Posterior vena cava (tissue), 2 donors: ENCODE data around the gene CLHC1. TPM values are rescaled to one million over a fixed set of nuclear protein-coding genes. Genes with fewer than 3 reads are reported as not detected.

Source experiments
- DNase-seq: peaks from one replicate; pipeline ENCODE4 v3.0.0-alpha.2; 2020; ENCODE audit warnings: low spot score
- intact Hi-C, 2 donors: fragments of 100-400 bp; cut with DNase I; formaldehyde crosslinking; loops; one replicate each; pipeline versions ENCODE4 v1.14.1 to v1.14.2; 2022 to 2023
- total RNA-seq, 2 donors: library from RNA; stranded (reverse); fragmentation: NEBNext Ultra II Directional; extraction: Animal tissue kit (Norgen Biotek cat#: 25700); gene quantifications; one replicate each; pipeline ENCODE4 v1.2.1, GENCODE V29; 2021
- donor health status: DM: yes; HTN: yes; CAD: no.
- donor health status: DM: yes; HTN: yes; CAD: no.

The CLHC1 gene
- total RNA-seq, 2 donors from 2014 or later, result 7.1 to 9.3 TPM

DNA sequence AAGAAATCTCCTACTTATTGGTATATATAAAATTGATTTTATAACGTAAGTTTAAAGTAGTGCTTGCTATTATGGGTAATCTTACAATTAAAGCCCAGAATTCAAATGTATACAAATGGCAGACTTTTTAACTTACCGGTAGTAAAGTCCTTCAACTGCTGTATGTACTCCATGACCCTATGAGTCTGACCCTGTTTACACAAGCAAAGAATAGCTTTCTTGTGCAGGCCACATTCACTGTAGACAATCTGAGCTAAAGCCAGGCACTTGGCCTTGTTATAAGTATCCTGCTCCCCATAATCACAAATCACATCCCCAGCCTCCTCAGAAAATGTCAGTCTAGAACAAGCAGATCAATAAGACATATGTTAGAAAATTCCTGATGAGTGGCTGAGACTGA lies 51.7 kb downstream of the CLHC1 start:
- intact Hi-C loops, result no loop called here
- no peak for DNase-seq

DNA sequence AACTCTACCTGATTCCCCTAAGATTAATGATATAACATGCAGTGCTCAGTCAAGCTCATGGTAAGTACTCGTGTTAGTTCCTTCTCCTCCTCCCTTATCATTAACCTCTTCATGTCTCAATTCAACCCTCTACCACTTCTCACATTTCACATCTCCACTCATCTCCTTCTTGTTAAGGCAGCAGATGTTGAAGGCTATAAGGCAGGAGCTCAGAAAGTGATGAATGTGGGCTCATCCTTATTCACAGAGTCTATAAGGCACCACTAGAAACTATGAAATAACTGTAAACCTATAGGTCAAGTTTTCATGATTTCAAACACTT lies 56.0 kb downstream of the CLHC1 start:
- DNase-seq, result no peak
- intact Hi-C loops, result no loop called here

DNA sequence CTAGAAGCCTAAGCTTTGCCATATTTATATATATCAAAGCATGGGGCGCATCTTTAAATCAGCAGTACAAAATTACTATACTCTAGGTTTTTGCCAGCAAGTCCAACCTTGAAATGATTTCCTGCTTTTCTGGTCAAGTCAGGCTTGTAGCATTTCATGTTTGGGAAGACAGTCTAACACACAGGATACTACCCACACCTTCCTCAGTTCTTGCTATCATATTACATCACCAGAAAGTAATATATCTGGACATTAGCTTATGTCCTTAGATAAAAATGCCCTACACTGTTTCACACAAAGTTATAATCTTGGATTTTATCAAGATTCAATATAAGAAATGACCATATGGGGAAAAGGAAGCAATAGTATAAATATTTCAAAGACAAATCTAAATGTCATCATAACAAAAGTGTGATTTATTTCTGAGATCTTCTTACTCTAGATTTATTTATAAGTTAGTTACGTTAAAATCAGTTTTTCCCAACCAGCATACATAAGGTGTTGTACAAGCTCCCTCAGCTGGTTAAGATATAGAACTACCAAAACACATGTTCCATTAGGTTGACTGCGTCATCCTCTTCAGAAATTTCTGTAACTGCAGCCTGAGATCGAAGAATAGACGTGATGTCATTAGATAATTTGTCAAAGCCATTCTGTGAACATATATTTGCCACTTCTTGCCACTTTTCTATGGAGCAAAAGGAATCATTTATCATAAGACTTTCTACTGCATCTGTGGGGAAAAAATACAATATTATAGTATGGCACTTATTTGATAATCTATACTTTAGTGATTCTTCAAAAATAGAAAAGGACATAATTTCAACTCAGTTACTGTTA lies 56.6 kb downstream of the CLHC1 start:
- no peak for DNase-seq
- intact Hi-C loops, result no loop called here

DNA sequence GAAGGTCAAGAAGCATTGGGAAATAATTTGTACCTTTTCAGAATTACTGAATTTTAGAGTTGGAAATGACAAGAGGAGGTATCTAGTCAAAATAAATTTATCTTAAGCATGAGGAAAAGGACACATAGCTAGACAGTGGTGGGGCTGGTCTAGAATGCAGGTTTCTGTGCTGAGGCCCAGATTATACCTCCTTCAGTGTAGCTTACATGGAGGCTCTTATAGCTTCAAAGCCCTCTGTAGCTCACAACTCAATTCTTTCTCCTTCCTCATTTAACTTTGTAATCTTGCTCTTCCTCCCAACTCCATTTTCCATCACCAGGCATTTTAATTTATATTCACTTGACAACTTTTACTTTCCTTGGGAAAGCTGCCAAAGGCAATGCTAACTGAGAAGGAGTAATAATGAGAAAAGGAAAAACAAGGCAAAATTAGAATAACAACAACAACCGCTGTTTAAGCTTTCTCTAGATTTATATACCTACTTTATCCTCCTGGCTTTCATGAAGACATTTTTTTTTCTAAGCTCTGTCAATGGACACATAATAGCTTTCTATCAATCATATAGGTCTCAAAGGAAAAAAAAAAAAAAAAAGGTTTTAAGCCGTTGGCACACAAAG lies 58.5 kb downstream of the CLHC1 start:
- no peak for DNase-seq
- intact Hi-C loops, result loop anchor here (5.0 kb wide), 2 partner anchors 126 to 271 kb away; no protein-coding TSS in a partner anchor

DNA sequence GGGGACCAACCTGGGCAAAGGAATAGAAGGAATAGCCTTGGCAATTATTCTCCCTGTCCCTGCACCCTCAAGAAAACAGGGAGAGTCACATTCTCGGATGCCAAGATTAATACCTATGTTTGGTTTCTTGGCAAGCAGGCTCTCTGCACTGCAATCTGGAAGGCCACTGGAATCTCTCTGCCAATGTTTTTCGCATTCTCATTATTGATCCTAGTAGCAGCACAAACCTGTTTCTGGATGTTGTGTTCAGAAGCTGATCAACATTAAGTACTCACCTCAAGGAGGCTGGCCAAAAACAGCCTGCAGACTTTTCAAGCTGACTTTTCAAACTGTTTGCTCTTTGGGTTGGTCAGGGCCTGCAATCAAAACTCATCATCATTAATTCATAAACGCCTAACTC lies 62.2 kb downstream of the CLHC1 start:
- DNase-seq, result no peak
- intact Hi-C loops, result loop anchor here (2.0 to 10.0 kb wide), 4 partner anchors 55 to 268 kb away; no protein-coding TSS in a partner anchor

DNA sequence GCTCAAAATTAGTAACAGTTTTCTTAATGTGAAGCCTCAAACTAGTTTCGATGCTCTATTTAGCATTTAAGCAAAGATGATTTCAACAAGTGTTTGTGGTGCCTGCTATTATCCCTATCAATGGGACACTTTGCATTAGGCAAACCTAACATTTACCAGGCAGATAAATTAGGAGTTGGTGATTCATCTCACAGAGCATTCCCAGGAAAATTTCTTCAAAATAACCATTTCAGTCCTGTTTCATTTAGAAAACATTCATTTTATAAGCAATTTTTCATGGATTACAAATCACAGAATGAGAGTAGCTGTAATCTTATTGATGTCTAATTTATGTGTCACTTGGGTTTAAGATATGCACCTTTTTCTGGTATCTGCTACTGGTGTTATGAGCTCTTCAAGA lies 62.7 kb downstream of the CLHC1 start:
- intact Hi-C loops, result loop anchor here in 1 of 2 donors (2.0 to 10.0 kb wide), 2 partner anchors 55 to 123 kb away; no protein-coding TSS in a partner anchor
- no peak for DNase-seq

DNA sequence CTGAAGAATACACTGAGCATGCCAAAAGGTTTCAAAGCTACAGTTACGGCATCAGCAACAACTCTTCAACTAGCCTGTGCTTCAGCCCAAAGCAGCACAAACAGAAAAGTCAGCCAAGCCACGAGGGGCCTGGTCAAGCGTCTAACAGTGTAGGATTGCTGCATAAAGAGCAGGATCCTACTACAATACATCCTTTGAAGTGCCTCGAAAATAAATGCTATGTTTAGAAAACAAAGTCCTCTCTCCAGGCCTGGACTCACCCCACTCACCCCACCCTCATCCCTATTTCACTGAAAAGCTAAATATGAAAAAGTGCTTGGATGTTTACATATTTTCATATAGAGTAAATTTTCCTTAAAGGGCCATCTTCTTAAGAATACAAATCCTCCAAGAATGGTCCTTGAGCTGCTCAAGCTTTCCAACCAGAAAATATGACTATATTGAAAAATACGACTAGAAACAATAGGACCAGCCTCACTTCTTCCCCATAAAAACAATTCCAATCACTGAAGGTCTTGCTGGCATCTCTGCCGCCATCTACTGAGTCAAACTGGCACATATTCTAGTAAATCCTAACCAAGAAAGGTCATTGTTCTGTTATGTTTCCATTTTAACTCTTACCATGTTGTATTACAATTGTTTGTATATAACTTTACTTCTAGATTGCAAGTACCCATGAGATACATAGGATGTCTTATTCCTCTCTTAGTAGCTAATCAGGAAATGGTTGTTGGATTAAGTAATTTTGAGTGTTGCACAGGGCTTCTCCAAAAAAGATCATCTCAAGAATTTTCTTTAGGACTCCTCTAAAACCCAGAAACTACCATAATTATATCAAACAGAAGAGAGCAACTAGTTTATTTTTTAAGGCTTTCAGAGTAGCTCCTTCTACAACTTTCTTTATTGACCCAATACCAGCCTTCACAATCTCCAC lies 63.6 kb downstream of the CLHC1 start:
- intact Hi-C loops, result loop anchor here in 1 of 2 donors (2.0 to 10.0 kb wide), 2 partner anchors 54 to 122 kb away; no protein-coding TSS in a partner anchor
- DNase-seq, result peak; percentile 81

DNA sequence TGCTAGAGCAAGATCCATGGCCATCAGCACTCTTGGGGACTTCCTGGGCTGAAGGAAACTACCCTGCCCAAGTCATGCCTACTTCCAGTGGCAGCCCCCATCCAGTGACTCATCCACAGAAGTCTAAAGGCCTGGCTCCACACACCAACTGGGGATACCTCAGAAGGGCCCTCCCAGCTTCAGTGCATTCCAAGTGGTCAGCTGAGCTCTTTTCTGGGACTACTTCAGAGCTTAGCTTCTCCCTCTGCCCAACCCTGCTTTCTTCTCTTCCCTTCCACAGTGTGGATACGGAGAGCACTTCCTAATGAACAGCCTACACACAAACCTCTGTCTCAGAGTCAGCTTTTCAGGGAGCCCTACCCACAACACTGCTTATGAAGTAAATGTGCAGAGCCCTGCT lies 66.5 kb downstream of the CLHC1 start:
- no peak for DNase-seq
- intact Hi-C loops, result loop anchor here in 1 of 2 donors (10.0 kb wide), 1 partner anchor 51 kb away; no protein-coding TSS in a partner anchor

DNA sequence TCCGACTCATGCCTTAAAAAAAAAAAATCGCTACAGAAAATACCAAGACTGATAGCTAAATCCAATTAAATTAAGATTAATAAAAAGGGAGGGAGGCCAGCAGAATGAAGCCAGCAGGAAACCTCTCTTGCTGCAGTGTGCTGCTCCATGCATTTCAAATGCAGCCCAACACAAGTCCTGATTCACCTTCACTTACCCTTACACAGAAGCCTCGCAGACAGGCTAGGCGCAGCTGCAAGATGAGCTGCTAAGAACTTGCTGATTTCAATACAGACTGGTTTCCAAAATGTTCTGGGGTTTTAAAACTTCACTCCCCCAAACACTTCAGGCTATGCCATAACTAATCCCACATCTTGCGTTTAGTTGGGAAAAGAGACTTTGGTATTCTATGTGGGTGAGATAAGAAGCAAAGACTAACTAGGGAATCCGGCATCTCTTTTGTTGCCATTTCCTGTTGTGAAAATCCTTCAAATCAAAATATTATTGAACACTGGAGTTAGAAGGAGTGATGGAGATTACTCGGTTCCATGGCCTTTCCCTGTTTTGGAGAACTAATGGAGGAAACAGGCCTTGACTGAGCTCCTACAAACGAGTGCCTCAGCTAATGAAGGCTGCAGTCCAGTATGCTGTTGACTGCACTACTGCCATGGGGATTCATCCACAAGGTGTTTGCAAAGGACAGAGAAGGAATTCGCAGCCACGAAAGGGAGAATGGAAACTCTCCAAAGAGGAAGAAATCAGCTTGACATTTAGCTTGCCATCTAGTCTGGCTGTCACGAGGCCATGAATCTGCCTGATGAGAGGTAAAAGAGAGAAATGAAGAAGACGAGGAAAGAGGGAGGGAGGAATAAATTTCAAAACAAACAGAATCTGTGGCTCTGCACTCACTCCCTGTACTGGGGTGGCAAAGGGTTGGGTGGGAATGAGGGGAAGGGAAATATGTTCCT lies 67.3 kb downstream of the CLHC1 start:
- no peak for DNase-seq
- intact Hi-C loops, result loop anchor here in 1 of 2 donors (10.0 kb wide), 1 partner anchor 50 kb away; no protein-coding TSS in a partner anchor

DNA sequence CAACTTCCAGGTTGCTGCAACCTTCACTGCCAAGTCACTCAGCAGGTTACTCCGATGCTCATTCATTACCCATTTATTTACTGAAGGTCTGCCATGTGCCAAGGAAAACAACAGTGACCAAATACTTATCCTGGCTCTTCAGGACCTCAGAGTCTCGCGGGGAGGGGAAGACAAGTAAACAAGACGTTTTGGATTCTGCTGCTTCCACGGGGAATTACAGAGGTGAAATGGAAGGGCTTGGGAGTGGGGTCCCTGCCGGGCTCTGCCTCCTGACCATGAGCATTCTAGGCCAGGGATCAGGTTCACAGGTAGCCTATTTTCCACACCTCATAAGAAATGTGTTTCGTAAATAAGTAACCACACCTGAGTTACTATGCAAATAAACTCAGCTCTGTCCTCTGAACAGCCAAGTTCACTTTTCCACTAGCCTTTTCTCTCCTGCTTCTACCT lies 68.1 kb downstream of the CLHC1 start:
- no peak for DNase-seq
- intact Hi-C loops, result loop anchor here in 1 of 2 donors (10.0 kb wide), 1 partner anchor 49 kb away; no protein-coding TSS in a partner anchor

DNA sequence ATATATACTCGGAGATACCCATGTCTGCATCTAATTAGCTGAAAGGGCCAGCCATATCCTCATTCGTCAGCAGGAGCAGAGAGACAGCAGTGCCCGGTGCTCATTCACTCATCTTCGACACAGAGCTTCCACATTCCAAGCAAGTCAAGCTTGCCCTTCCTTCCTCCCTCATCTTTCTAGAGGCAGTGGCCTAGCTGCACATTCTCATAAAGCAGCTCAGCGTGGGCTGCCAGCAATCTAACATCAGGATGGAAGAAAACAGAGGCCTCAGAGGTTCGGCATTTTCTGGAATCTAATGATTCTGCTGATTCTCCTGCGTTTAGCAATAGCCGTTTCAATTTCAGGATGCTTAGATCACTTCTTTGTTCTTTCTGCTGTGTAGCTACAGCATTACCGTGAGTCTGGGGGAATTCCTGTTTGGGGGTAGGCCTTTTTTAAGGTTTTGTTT lies 68.8 kb downstream of the CLHC1 start:
- intact Hi-C loops, result loop anchor here in 1 of 2 donors (10.0 kb wide), 1 partner anchor 48 kb away; no protein-coding TSS in a partner anchor
- DNase-seq, result no peak

DNA sequence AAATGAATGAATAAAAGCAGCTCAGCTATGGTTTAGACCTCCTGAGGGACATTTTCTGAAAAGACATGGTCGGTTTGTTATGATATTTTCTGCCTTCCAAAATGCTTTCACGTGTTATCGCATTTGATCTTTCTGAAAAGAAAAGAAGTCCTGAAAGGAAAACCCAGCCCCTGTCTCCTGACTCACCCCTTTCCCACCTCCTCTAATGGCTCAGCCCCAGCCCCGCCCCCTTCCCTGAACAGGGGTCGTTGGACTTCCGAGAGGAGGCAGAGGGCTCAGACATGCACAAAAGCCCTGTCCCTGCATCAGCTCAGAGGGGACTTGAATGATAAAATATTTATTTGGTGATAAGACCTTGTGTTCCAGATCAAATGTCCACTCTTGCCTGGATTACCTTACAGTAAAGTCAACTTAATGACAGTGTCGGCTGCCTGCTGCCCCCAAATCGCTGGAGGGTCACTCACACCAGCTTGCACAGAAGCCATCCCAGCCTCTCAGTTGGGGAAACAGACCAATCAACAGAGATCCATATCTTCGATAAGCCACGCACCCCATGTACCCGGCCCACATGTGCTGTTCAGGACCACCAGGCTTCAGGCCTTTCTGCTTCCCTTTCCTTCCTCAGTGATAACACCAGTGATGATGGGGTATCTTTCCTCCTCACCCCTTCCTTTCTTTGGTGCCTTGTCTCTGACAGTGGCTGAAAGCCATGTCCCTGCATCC lies 69.6 kb downstream of the CLHC1 start:
- no peak for DNase-seq
- intact Hi-C loops, result loop anchor here in 1 of 2 donors (10.0 kb wide), 1 partner anchor 48 kb away; no protein-coding TSS in a partner anchor

DNA sequence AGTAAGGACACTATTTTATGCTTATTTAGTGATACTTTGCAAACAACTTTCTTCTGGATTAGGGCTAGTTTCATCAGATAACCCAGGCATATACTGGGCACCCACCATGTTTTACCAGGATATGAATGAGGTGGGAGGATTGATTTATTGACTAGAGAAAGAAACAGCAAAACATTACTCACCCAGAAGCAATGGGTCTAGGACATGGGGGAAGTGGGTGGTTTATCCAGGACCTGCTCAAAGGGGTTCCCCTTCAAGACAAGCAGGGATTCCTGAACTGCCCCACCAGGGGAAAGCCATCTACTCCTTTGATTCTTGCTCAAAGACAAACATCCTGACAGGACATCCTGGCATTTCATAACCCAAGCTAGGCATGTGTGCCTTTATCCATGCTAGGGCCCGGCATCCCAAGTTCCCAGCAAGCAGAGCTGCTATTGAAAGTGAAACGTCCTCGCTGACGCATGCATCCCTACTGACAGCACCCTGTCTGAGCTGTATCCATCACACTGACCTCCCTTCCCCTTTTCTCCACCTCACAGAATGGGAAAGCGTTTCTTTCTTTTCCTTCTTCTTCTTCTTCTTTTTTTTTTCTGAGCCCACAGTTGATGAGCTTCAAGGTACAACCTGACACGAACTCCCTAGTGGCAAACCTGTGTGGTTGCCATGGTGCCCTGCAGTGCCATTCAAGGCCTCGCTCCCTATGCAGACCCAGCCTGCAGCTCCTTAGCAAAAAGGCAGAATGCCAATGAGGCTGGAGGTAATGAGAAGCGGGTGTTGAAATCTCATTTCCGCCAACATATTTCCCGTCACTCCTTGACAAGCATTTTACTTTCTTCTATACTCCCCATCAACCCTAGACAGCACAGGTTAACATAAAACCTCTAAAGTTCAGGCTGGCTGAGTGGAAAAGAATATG lies 70.5 kb downstream of the CLHC1 start:
- DNase-seq, result no peak
- intact Hi-C loops, result loop anchor here in 1 of 2 donors (10.0 kb wide), 1 partner anchor 47 kb away; no protein-coding TSS in a partner anchor

DNA sequence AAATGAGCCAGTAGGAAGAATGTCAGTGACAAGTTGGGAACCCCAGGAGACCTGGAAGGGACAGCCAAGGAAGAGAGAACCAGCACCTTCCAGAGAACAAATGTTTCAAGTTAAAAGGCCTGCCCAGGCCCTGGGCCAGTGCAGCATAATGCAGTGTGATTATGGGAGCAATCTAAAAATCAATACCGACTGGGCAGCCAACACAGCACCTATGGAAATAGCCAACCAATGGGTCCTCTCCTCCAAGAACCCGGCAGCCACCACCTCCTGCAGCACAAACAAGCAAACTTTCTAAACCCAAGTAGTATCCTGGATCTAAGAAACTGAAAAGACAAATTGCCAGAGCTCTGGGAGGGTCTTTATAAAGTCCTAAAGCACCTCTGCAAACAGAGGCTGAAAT lies 71.7 kb downstream of the CLHC1 start:
- no peak for DNase-seq
- intact Hi-C loops, result loop anchor here in 1 of 2 donors (10.0 kb wide), 1 partner anchor 46 kb away; no protein-coding TSS in a partner anchor

DNA sequence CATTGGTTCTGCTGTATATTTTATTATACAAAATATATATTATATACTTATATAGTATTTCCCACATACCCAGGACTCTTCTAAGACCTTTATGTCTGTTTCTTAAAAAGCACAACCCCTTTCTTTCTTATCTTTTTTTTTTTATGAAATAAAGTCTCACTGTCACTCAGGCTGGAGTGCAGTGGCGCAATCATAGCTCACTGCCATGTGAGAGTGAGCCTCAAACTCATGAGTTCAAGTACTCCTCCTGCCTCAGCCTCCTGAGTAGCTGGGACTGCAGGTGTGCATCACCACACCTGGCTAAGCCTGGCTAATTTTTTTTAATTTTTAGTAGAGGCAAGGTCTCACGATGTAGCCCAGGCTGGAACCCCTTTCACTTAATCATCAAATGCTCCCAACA lies 72.3 kb downstream of the CLHC1 start:
- intact Hi-C loops, result loop anchor here in 1 of 2 donors (10.0 kb wide), 1 partner anchor 45 kb away; no protein-coding TSS in a partner anchor

DNA sequence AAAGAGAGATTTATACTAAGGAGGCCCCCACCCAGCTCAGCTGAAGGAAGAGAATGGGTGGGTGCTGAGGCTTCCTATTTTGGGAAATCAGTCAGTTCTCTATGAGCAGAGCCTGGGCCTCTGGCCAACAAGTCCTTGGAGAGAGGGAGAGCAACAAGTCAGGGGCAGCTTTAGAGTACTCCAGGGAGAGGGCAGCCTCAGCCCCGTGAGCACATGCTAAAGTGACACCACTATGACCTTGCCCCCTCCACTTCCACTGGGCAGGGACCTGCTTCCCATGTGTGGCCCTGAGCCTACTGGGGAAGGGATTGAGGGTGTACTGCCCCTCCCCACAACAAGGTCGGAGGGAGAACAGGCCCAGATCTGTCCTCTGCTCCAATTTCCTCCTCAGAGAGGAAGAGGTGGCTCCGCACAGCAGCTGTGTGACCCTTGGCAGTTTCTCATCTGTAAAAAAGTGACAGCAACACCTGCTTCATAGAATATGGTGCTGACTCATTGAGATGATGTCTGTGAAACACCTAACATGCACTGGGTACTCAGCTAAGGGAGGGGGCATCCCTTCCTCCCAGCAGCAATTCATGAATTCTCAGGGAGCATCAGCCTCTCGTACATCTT lies 72.9 kb downstream of the CLHC1 start:
- intact Hi-C loops, result no loop called here
- DNase-seq, result no peak

More for the DNA sequence above, 72.3 kb downstream of the CLHC1 start:
- no peak for DNase-seq
